C4-2B (cell line): ENCODE data around the gene NEU4.

Source experiments
- CTCF ChIP-seq: fragments of 450-650 bp; conservative IDR thresholded peaks from 2 replicates; pipeline ENCODE4 v1.5.1; 2017; ENCODE audit warnings: mild to moderate bottlenecking
- ZFX ChIP-seq: fragments of 450-650 bp; IDR thresholded peaks from 2 replicates; pipeline ENCODE4 v1.6.1; 2017

DNA sequence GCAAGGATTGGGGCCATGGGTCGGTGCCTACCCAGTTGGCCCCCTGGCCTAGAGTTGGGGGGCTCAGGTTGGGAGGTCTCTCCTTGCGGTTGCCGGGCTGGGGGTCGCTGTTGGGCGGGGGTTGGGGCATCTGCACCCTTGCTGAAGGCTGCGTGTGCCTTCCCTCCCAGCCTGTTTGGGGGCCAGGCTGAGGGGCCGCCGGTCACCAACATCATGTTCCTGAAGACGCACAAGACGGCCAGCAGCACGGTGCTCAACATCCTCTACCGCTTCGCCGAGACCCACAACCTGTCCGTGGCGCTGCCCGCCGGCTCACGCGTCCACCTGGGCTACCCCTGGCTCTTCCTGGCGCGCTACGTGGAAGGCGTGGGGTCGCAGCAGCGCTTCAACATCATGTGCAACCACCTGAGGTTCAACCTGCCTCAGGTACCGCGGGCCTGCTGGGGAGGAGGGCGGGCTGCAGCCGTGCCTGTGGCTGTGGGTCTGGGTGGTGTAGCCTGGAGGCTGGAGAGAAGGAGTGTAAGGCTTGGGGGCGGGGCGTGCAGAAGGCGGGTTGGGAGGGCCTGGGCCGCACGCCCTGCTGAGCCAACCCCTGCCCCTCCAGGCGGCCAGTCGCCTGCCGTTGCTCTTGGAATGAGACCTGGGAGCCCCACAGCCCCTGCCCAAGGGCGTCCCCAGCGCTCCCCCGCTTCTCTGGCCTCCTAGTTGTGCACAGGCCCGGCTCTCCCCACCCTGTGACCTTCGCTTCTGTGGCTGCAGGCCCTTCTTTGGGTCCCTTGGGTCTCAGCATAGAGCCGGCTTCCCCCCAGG is 7.2 kb upstream of the NEU4 start:
- TF ChIP-seq CTCF (no peak), ZFX (no peak)
